ENCODE results near the gene G0S2.

Gene G0S2

GRCh38 chr1:209657140-209657879 is 17.9 kb upstream of the G0S2 start:
- Histone ChIP-seq H3K4me1 (ENCODE audit: control insufficient read depth in 2 of 2, insufficient read depth in 1 of 2, low read depth in 1 of 2, low read length in 2 of 2) (peaks cover 0 to 14% of the 10 kb centered on the region in 2 donors), H2AFZ (ENCODE audit: low read length) (no peak overlapping the region)
- no peak for DNase-seq (ENCODE audit: low spot score)

DNA sequence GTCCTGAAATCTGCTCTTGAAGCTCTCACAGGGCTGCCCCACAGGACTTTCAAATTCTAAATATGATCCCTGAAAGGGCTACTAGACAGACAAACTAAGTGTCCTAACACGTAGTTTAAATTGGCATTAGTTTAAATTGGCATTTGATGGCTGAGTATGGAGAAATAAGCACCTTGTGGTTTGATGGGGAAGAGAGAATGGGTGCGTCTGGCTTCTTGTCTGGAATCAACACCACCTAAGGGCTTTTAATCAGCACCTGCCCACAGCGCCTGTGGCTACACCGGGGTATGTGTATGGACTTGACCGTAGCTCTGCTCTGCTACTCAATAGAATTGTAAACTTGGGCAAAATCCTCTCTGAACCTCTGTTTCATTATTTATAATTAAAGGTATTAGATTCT is 17.3 kb upstream of the G0S2 start:
- Histone ChIP-seq H2BK120ac (ENCODE audit: low read depth, low read length) (no peak overlapping the region), H2BK5ac (ENCODE audit: low read length) (no peak overlapping the region), H3K4ac (ENCODE audit: low read length) (no peak overlapping the region), H3K27ac (replicated peaks; ENCODE audit: low read length) (no peak overlapping the region), H3K4me3 (ENCODE audit: low read length in 2 of 2) (no peak overlapping the region), H3K36me3 (replicated peaks in 1 of 2; ENCODE audit: control insufficient read depth in 2 of 2, insufficient read depth in 2 of 2, low read length in 2 of 2) (no peaks in the 10 kb centered on the region), H3K23ac (ENCODE audit: low read depth, low read length, poor library complexity) (no peak overlapping the region), H2AK5ac (ENCODE audit: low read depth, low read length) (no peak overlapping the region), H4K91ac (ENCODE audit: low read depth, low read length, poor library complexity) (no peak overlapping the region), H3K27me3 (ENCODE audit: control insufficient read depth in 3 of 3, insufficient read depth in 3 of 3, low read depth in 1 of 3, low read length in 3 of 3) (peaks cover 0 to 3% (median 0%) of the 10 kb centered on the region in 3 experiments), H2BK12ac (ENCODE audit: low read length) (no peak overlapping the region), H2AFZ (ENCODE audit: low read length) (no peak overlapping the region), H3K18ac (ENCODE audit: low read length) (no peak overlapping the region), H3K14ac (ENCODE audit: low read length) (no peak overlapping the region), H3K4me1 (ENCODE audit: control insufficient read depth in 2 of 2, insufficient read depth in 1 of 2, low read depth in 1 of 2, low read length in 2 of 2) (peaks cover 0 to 14% of the 10 kb centered on the region in 2 donors), H2BK15ac (ENCODE audit: low read length) (no peak overlapping the region), H3K79me1 (ENCODE audit: low read depth, low read length) (no peaks in the 10 kb centered on the region), H3K9me3 (replicated peaks in 1 of 2; ENCODE audit: control insufficient read depth in 2 of 2, insufficient read depth in 1 of 2, low read depth in 1 of 2, low read length in 2 of 2) (no peaks in the 10 kb centered on the region), H3K4me2 (ENCODE audit: insufficient read depth, low read length, poor library complexity, severe bottlenecking) (no peak overlapping the region), H4K8ac (ENCODE audit: low read depth, low read length) (no peak overlapping the region), H3K9ac (ENCODE audit: low read depth, low read length, poor library complexity) (no peak overlapping the region)
- WGBS, 2 donors (ENCODE audit: extremely low coverage in 2 of 2, insufficient read length in 2 of 2, insufficient replicate concordance in 1 of 2) = no CpG with 5 or more reads among the region's 5 CpGs
- DNase-seq (ENCODE audit: low spot score) = no peak

More at GRCh38 chr1:209657140-209657879, 17.9 kb upstream of the G0S2 start:
- Histone ChIP-seq H4K8ac (ENCODE audit: low read depth, low read length) (no peak overlapping the region), H2BK120ac (ENCODE audit: low read depth, low read length) (no peak overlapping the region), H3K4ac (ENCODE audit: low read length) (no peak overlapping the region), H3K27ac (replicated peaks; ENCODE audit: low read length) (no peak overlapping the region), H2BK5ac (ENCODE audit: low read length) (no peak overlapping the region), H4K91ac (ENCODE audit: low read depth, low read length, poor library complexity) (no peak overlapping the region), H2AK5ac (ENCODE audit: low read depth, low read length) (no peak overlapping the region), H2BK12ac (ENCODE audit: low read length) (no peak overlapping the region), H3K36me3 (replicated peaks in 1 of 2; ENCODE audit: control insufficient read depth in 2 of 2, insufficient read depth in 2 of 2, low read length in 2 of 2) (no peaks in the 10 kb centered on the region), H3K9me3 (replicated peaks in 1 of 2; ENCODE audit: control insufficient read depth in 2 of 2, insufficient read depth in 1 of 2, low read depth in 1 of 2, low read length in 2 of 2) (no peaks in the 10 kb centered on the region), H3K18ac (ENCODE audit: low read length) (peak overlapping the region; percentile 40), H3K23ac (ENCODE audit: low read depth, low read length, poor library complexity) (no peak overlapping the region), H3K9ac (ENCODE audit: low read depth, low read length, poor library complexity) (no peak overlapping the region), H3K14ac (ENCODE audit: low read length) (no peak overlapping the region), H2BK15ac (ENCODE audit: low read length) (no peak overlapping the region), H3K79me1 (ENCODE audit: low read depth, low read length) (no peaks in the 10 kb centered on the region), H3K4me3 (ENCODE audit: low read length in 2 of 2) (no peak overlapping the region), H3K27me3 (ENCODE audit: control insufficient read depth in 3 of 3, insufficient read depth in 3 of 3, low read depth in 1 of 3, low read length in 3 of 3) (peaks cover 0 to 3% (median 0%) of the 10 kb centered on the region in 3 experiments), H3K4me2 (ENCODE audit: insufficient read depth, low read length, poor library complexity, severe bottlenecking) (no peak overlapping the region)
- no CpG with 5 or more reads among the region's 9 CpGs for WGBS, 2 donors (ENCODE audit: extremely low coverage in 2 of 2, insufficient read length in 2 of 2, insufficient replicate concordance in 1 of 2)

GRCh38 chr1:209659909-209660308 is 15.3 kb upstream of the G0S2 start:
- no peak for DNase-seq (ENCODE audit: low spot score)
- Histone ChIP-seq H2BK15ac (ENCODE audit: low read length) (no peak overlapping the region), H3K9ac (ENCODE audit: low read depth, low read length, poor library complexity) (no peak overlapping the region), H3K9me3 (replicated peaks in 1 of 2; ENCODE audit: control insufficient read depth in 2 of 2, insufficient read depth in 1 of 2, low read depth in 1 of 2, low read length in 2 of 2) (no peaks in the 10 kb centered on the region), H3K27ac (replicated peaks; ENCODE audit: low read length) (no peak overlapping the region), H4K8ac (ENCODE audit: low read depth, low read length) (no peak overlapping the region), H2BK120ac (ENCODE audit: low read depth, low read length) (no peak overlapping the region), H3K4ac (ENCODE audit: low read length) (no peak overlapping the region), H2BK12ac (ENCODE audit: low read length) (no peak overlapping the region), H4K91ac (ENCODE audit: low read depth, low read length, poor library complexity) (no peak overlapping the region), H2AK5ac (ENCODE audit: low read depth, low read length) (no peak overlapping the region), H3K79me1 (ENCODE audit: low read depth, low read length) (no peaks in the 10 kb centered on the region), H3K4me3 (ENCODE audit: low read length in 2 of 2) (no peak overlapping the region), H2AFZ (ENCODE audit: low read length) (no peak overlapping the region), H3K4me1 (ENCODE audit: control insufficient read depth in 2 of 2, insufficient read depth in 1 of 2, low read depth in 1 of 2, low read length in 2 of 2) (peaks cover 0 to 14% of the 10 kb centered on the region in 2 donors), H3K27me3 (ENCODE audit: control insufficient read depth in 3 of 3, insufficient read depth in 3 of 3, low read depth in 1 of 3, low read length in 3 of 3) (peaks cover 0 to 3% (median 0%) of the 10 kb centered on the region in 3 experiments), H3K18ac (ENCODE audit: low read length) (no peak overlapping the region), H3K23ac (ENCODE audit: low read depth, low read length, poor library complexity) (no peak overlapping the region), H3K4me2 (ENCODE audit: insufficient read depth, low read length, poor library complexity, severe bottlenecking) (no peak overlapping the region), H2BK5ac (ENCODE audit: low read length) (no peak overlapping the region), H3K36me3 (replicated peaks in 1 of 2; ENCODE audit: control insufficient read depth in 2 of 2, insufficient read depth in 2 of 2, low read length in 2 of 2) (no peaks in the 10 kb centered on the region), H3K14ac (ENCODE audit: low read length) (no peak overlapping the region)
- no CpG with 5 or more reads among the region's 5 CpGs for WGBS, 2 donors (ENCODE audit: extremely low coverage in 2 of 2, insufficient read length in 2 of 2, insufficient replicate concordance in 1 of 2)

DNA sequence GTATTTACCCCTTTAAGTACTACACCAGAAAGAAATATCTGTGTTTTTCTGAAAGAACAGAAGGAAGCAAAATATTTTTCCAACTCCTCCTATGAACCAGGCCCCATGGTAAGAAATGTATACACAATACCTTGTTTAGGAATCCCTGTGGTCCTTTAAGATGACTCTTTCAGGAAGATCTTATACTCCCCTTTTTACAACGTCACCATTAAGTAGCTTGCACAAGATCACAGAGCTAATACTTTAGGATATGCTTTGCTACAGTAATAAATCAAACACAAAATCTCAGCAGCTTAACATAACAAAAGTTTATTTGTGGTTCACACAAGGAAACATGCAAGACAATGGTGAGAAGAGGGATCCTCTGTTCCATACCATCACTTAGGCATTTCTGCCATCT is 14.1 kb upstream of the G0S2 start:
- WGBS, 2 donors (ENCODE audit: extremely low coverage in 2 of 2, insufficient read length in 2 of 2, insufficient replicate concordance in 1 of 2) = no CpG with 5 or more reads among the region's 1 CpG
- no peak overlapping the region for H3K18ac ChIP-seq (ENCODE audit: low read length)
- peaks cover 0 to 14% of the 10 kb centered on the region in 2 donors for H3K4me1 ChIP-seq (ENCODE audit: control insufficient read depth in 2 of 2, insufficient read depth in 1 of 2, low read depth in 1 of 2, low read length in 2 of 2)
- H3K27me3 ChIP-seq (ENCODE audit: control insufficient read depth in 3 of 3, insufficient read depth in 3 of 3, low read depth in 1 of 3, low read length in 3 of 3) = no peaks in the 10 kb centered on the region
- H3K9me3 ChIP-seq (replicated peaks in 1 of 2; ENCODE audit: control insufficient read depth in 2 of 2, insufficient read depth in 1 of 2, low read depth in 1 of 2, low read length in 2 of 2) = no peaks in the 10 kb centered on the region
- no peaks in the 10 kb centered on the region for H3K79me1 ChIP-seq (ENCODE audit: low read depth, low read length)
- H3K23ac ChIP-seq (ENCODE audit: low read depth, low read length, poor library complexity) = no peak overlapping the region
- H2BK15ac ChIP-seq (ENCODE audit: low read length) = no peak overlapping the region
- H2AK5ac ChIP-seq (ENCODE audit: low read depth, low read length) = no peak overlapping the region
- H3K14ac ChIP-seq (ENCODE audit: low read length) = no peak overlapping the region
- DNase-seq (ENCODE audit: low spot score) = no peak
- no peak overlapping the region for H3K27ac ChIP-seq (replicated peaks; ENCODE audit: low read length)
- H2BK5ac ChIP-seq (ENCODE audit: low read length) = no peak overlapping the region
- no peak overlapping the region for H3K9ac ChIP-seq (ENCODE audit: low read depth, low read length, poor library complexity)
- H4K91ac ChIP-seq (ENCODE audit: low read depth, low read length, poor library complexity) = no peak overlapping the region
- H3K36me3 ChIP-seq (replicated peaks in 1 of 2; ENCODE audit: control insufficient read depth in 2 of 2, insufficient read depth in 2 of 2, low read length in 2 of 2) = no peaks in the 10 kb centered on the region
- H2AFZ ChIP-seq (ENCODE audit: low read length) = no peak overlapping the region
- H2BK120ac ChIP-seq (ENCODE audit: low read depth, low read length) = no peak overlapping the region
- no peak overlapping the region for H3K4me3 ChIP-seq (ENCODE audit: low read length in 2 of 2)
- no peak overlapping the region for H3K4ac ChIP-seq (ENCODE audit: low read length)
- H2BK12ac ChIP-seq (ENCODE audit: low read length) = no peak overlapping the region
- H4K8ac ChIP-seq (ENCODE audit: low read depth, low read length) = no peak overlapping the region
- H3K4me2 ChIP-seq (ENCODE audit: insufficient read depth, low read length, poor library complexity, severe bottlenecking) = no peak overlapping the region

Data from neuronal stem cell (in vitro differentiated cells).